Neuronal stem cell (in vitro differentiated cells): Measurements from ENCODE around the gene TIMP3.

Experiments used
- DNase-seq: peaks from one replicate; pipeline ENCODE4 v3.0.0-alpha.2; 2013; ENCODE audit warnings: low spot score
- H2AFZ ChIP-seq: one replicate; pipeline ENCODE4 v1.6.1; 2013; ENCODE audit warnings: mild to moderate bottlenecking, low read length, inconsistent platforms
- H2AK5ac ChIP-seq: 2 replicates; pipeline ENCODE4 v1.6.1; 2013; ENCODE audit warnings: low read depth, mild to moderate bottlenecking, inconsistent platforms, low read length, moderate library complexity, mixed read lengths
- H2BK120ac ChIP-seq: 2 replicates; pipeline ENCODE4 v1.6.1; 2013; ENCODE audit warnings: low read depth, mild to moderate bottlenecking, inconsistent platforms, low read length, moderate library complexity, mixed read lengths
- H2BK12ac ChIP-seq: one replicate; pipeline ENCODE4 v1.6.1; 2013; ENCODE audit warnings: low read length, inconsistent platforms
- H2BK15ac ChIP-seq: 2 replicates; pipeline ENCODE4 v1.6.1; 2013; ENCODE audit warnings: mild to moderate bottlenecking, low read length, inconsistent platforms, mixed read lengths
- H2BK5ac ChIP-seq: one replicate; pipeline ENCODE4 v1.6.1; 2013; ENCODE audit warnings: inconsistent platforms, mild to moderate bottlenecking, low read length, moderate library complexity
- H3K14ac ChIP-seq: one replicate; pipeline ENCODE4 v1.6.1; 2013; ENCODE audit warnings: low read length, inconsistent platforms
- H3K18ac ChIP-seq: 2 replicates; pipeline ENCODE4 v1.6.1; 2013; ENCODE audit warnings: low read length, inconsistent platforms
- H3K23ac ChIP-seq: 2 replicates; pipeline ENCODE4 v1.6.1; 2013; ENCODE audit warnings: low read depth, mild to moderate bottlenecking, mixed read lengths, low read length, inconsistent platforms; ENCODE audit not compliant: poor library complexity
- H3K27ac ChIP-seq: replicated peaks from 3 replicates; pipeline ENCODE4 v1.5.1; 2013; ENCODE audit warnings: low read length, inconsistent platforms
- H3K27me3 ChIP-seq, 3 experiments: 2 replicates each; pipeline ENCODE4 v1.6.1; 2013; ENCODE audit warnings: low read length in 3 of 3, mild to moderate bottlenecking in 2 of 3, inconsistent platforms in 1 of 3, low read depth in 1 of 3, mixed read lengths in 1 of 3, moderate library complexity in 1 of 3; ENCODE audit not compliant: control insufficient read depth in 3 of 3, insufficient read depth in 3 of 3
- H3K36me3 ChIP-seq, 2 donors: replicated peaks in 1 of 2; 2 replicates each; pipeline ENCODE4 v1.6.1; 2013; ENCODE audit warnings: low read length in 2 of 2; ENCODE audit not compliant: control insufficient read depth in 2 of 2, insufficient read depth in 2 of 2
- H3K4ac ChIP-seq: 2 replicates; pipeline ENCODE4 v1.6.1; 2013; ENCODE audit warnings: inconsistent platforms, mild to moderate bottlenecking, low read length, moderate library complexity
- H3K4me1 ChIP-seq, 2 donors: 1 replicate in 1 of 2; 2 replicates in 1 of 2; pipeline ENCODE4 v1.6.1; 2013; ENCODE audit warnings: low read length in 2 of 2, low read depth in 1 of 2; ENCODE audit not compliant: control insufficient read depth in 2 of 2, insufficient read depth in 1 of 2
- H3K4me2 ChIP-seq: one replicate; pipeline ENCODE4 v1.6.1; 2013; ENCODE audit warnings: mild to moderate bottlenecking, low read length, inconsistent platforms; ENCODE audit not compliant: insufficient read depth, poor library complexity, severe bottlenecking
- H3K4me3 ChIP-seq, 2 donors: 2 replicates each; pipeline ENCODE4 v1.5.1; 2013; ENCODE audit warnings: low read length in 2 of 2, mild to moderate bottlenecking in 2 of 2, inconsistent platforms in 1 of 2, moderate library complexity in 1 of 2
- H3K79me1 ChIP-seq: one replicate; pipeline ENCODE4 v1.6.1; 2013; ENCODE audit warnings: low read depth, mild to moderate bottlenecking, inconsistent platforms, low read length, moderate library complexity
- H3K9ac ChIP-seq: one replicate; pipeline ENCODE4 v1.6.1; 2013; ENCODE audit warnings: mild to moderate bottlenecking, low read depth, low read length, inconsistent platforms; ENCODE audit not compliant: poor library complexity
- H3K9me3 ChIP-seq, 2 donors: replicated peaks in 1 of 2; 2 replicates each; pipeline versions ENCODE3 to v1.6.1; 2013; ENCODE audit warnings: low read length in 2 of 2, mild to moderate bottlenecking in 2 of 2, inconsistent platforms in 1 of 2, low read depth in 1 of 2, mixed read lengths in 1 of 2, moderate library complexity in 1 of 2; ENCODE audit not compliant: control insufficient read depth in 2 of 2, insufficient read depth in 1 of 2
- H4K8ac ChIP-seq: one replicate; pipeline ENCODE4 v1.6.1; 2013; ENCODE audit warnings: low read depth, mild to moderate bottlenecking, inconsistent platforms, low read length, moderate library complexity
- H4K91ac ChIP-seq: one replicate; pipeline ENCODE4 v1.6.1; 2013; ENCODE audit warnings: low read length, low read depth, mild to moderate bottlenecking, inconsistent platforms; ENCODE audit not compliant: poor library complexity
- WGBS, 2 donors: extraction: QIAGEN DNeasy Blood & Tissue Kit; methylation state at CpG; one replicate each; pipeline ENCODE4 v1.1.7; 2013; ENCODE audit warnings: missing lambda C conversion rate in 2 of 2, mixed read lengths in 1 of 2; ENCODE audit not compliant: insufficient read length in 2 of 2, insufficient replicate concordance in 1 of 2; ENCODE audit errors: extremely low coverage in 2 of 2; 5-methylcytosine and 5-hydroxymethylcytosine counted together

TIMP3 gene

GRCh38 chr22:32796865-32797573, 4.5 kb upstream of the TIMP3 start:
- Histone ChIP-seq H2BK15ac (no peak overlapping the region), H3K23ac (no peak overlapping the region), H3K27me3 (peaks cover 0 to 29% (median 4%) of the 10 kb centered on the region in 3 experiments), H4K91ac (no peak overlapping the region), H2BK12ac (no peak overlapping the region), H2AK5ac (no peak overlapping the region), H3K4me1 (peaks cover 0 to 6% of the 10 kb centered on the region in 2 donors), H4K8ac (no peak overlapping the region), H3K18ac (peak overlapping the region; percentile 58), H3K9me3 (no peaks in the 10 kb centered on the region), H3K4me3 (no peak overlapping the region), H3K4me2 (no peak overlapping the region), H3K4ac (no peak overlapping the region), H2AFZ (no peak overlapping the region), H3K14ac (no peak overlapping the region), H3K36me3 (no peaks in the 10 kb centered on the region), H3K79me1 (no peaks in the 10 kb centered on the region), H2BK5ac (no peak overlapping the region), H2BK120ac (no peak overlapping the region), H3K27ac (no peak overlapping the region), H3K9ac (no peak overlapping the region)
- WGBS, 2 donors, result no CpG with 5 or more reads among the region's 17 CpGs
- peak; percentile 48 for DNase-seq

GRCh38 chr22:32799496-32799895, 2.0 kb upstream of the TIMP3 start:
- H3K9ac ChIP-seq, result no peak overlapping the region
- H3K36me3 ChIP-seq, result no peaks in the 10 kb centered on the region
- no peak overlapping the region for H3K18ac ChIP-seq
- H2BK12ac ChIP-seq, result no peak overlapping the region
- no peak overlapping the region for H2BK120ac ChIP-seq
- DNase-seq, result no peak
- H2BK5ac ChIP-seq, result no peak overlapping the region
- no peaks in the 10 kb centered on the region for H3K9me3 ChIP-seq
- no CpG with 5 or more reads among the region's 6 CpGs for WGBS, 2 donors
- H3K79me1 ChIP-seq, result no peaks in the 10 kb centered on the region
- H3K27me3 ChIP-seq, result peaks cover 0 to 53% (median 7%) of the 10 kb centered on the region in 3 experiments
- H4K91ac ChIP-seq, result no peak overlapping the region
- H3K14ac ChIP-seq, result no peak overlapping the region
- H3K4me1 ChIP-seq, result peaks cover 0 to 25% of the 10 kb centered on the region in 2 donors
- H2BK15ac ChIP-seq, result no peak overlapping the region
- no peak overlapping the region for H3K4me2 ChIP-seq
- no peak overlapping the region for H4K8ac ChIP-seq
- no peak overlapping the region for H2AK5ac ChIP-seq
- no peak overlapping the region for H3K4ac ChIP-seq
- H2AFZ ChIP-seq, result no peak overlapping the region
- no peak overlapping the region for H3K23ac ChIP-seq
- H3K4me3 ChIP-seq, result no peak overlapping the region
- no peak overlapping the region for H3K27ac ChIP-seq

- Histone ChIP-seq H3K9ac (no peak overlapping the region), H2BK15ac (no peak overlapping the region), H2BK120ac (no peak overlapping the region), H3K4ac (no peak overlapping the region), H3K27ac (no peak overlapping the region), H2AFZ (no peak overlapping the region), H4K8ac (no peak overlapping the region), H2BK12ac (no peak overlapping the region), H3K14ac (no peak overlapping the region), H3K23ac (no peak overlapping the region), H3K4me3 (no peak overlapping the region), H2BK5ac (no peak overlapping the region), H3K36me3 (no peaks in the 10 kb centered on the region), H3K4me1 (peaks cover 0 to 30% of the 10 kb centered on the region in 2 donors), H3K4me2 (no peak overlapping the region), H2AK5ac (peak overlapping the region; percentile 33), H4K91ac (no peak overlapping the region), H3K18ac (no peak overlapping the region), H3K9me3 (no peaks in the 10 kb centered on the region), H3K27me3 (peaks cover 0 to 62% (median 7%) of the 10 kb centered on the region in 3 experiments), H3K79me1 (no peaks in the 10 kb centered on the region)
- DNase-seq, result no peak
- WGBS, 2 donors, result no CpG with 5 or more reads among the region's 8 CpGs
Observed at GRCh38 chr22:32800158-32800882, 1.2 kb upstream of the TIMP3 start.

GRCh38 chr22:32800994-32801536, 440 bp upstream of the TIMP3 start:
- no CpG with 5 or more reads among the region's 21 CpGs for WGBS, 2 donors
- Histone ChIP-seq H3K36me3 (no peaks in the 10 kb centered on the region), H3K4me1 (peaks cover 0 to 31% of the 10 kb centered on the region in 2 donors), H3K18ac (peak overlapping the region; percentile 86), H3K14ac (no peak overlapping the region), H3K4me3 (peak overlapping the region in 1 of 2 donors; percentile 68), H3K27me3 (peaks cover 0 to 62% (median 7%) of the 10 kb centered on the region in 3 experiments), H2BK120ac (no peak overlapping the region), H2BK5ac (no peak overlapping the region), H3K23ac (no peak overlapping the region), H2BK15ac (no peak overlapping the region), H2AK5ac (peak overlapping the region; percentile 33), H3K27ac (no peak overlapping the region), H2AFZ (no peak overlapping the region), H3K79me1 (no peaks in the 10 kb centered on the region), H4K8ac (no peak overlapping the region), H3K4me2 (peak overlapping the region; percentile 97), H3K9ac (peak overlapping the region; percentile 38), H3K4ac (no peak overlapping the region), H2BK12ac (no peak overlapping the region), H4K91ac (no peak overlapping the region), H3K9me3 (no peaks in the 10 kb centered on the region)
- no peak for DNase-seq
